Neural cell (in vitro differentiated cells): ENCODE measurements around the gene GFPT2. TPM values are rescaled to one million over a fixed set of nuclear protein-coding genes. Genes with fewer than 3 reads are reported as not detected.
A peak's percentile ranks its signal among the peaks of the same experiment; 100 is the strongest.

Experiments
- H2AFZ ChIP-seq: fragments of 200-600, 300-800 bp; sonication (generic), shearing (Covaris generic); 2 replicates; pipeline ENCODE4 v1.6.0; 2014; ENCODE audit warnings: low read depth, mild to moderate bottlenecking, antibody characterized with exemption, low read length, moderate library complexity
- H3F3A ChIP-seq: fragments of 200-600 bp; shearing (Covaris generic); 2 replicates; pipeline ENCODE4 v1.6.1; 2016; ENCODE audit warnings: mild to moderate bottlenecking, moderate library complexity, mixed read lengths, antibody characterized with exemption, low read length; ENCODE audit not compliant: insufficient read depth, poor library complexity, severe bottlenecking
- H3K27ac ChIP-seq: fragments of 200-600, 300-800 bp; sonication (generic), shearing (Covaris generic); 2 replicates; pipeline ENCODE4 v1.5.1; 2014; ENCODE audit warnings: mild to moderate bottlenecking, low read length, moderate library complexity
- H3K27me3 ChIP-seq: fragments of 300-800, 200-600 bp; sonication (generic), shearing (Covaris generic); 2 replicates; pipeline ENCODE4 v1.6.0; 2014; ENCODE audit warnings: mild to moderate bottlenecking, low read depth, low read length, moderate library complexity; ENCODE audit not compliant: insufficient read depth
- H3K36me3 ChIP-seq: fragments of 300-800, 200-600 bp; sonication (generic), shearing (Covaris generic); 2 replicates; pipeline ENCODE4 v1.5.1; 2014; ENCODE audit warnings: mild to moderate bottlenecking, antibody characterized with exemption, low read length, moderate library complexity; ENCODE audit not compliant: insufficient read depth
- H3K4me2 ChIP-seq: fragments of 300-800, 200-600 bp; sonication (generic), shearing (Covaris generic); 2 replicates; pipeline ENCODE4 v1.6.0; 2014; ENCODE audit warnings: mild to moderate bottlenecking, low read length
- H3K4me3 ChIP-seq: fragments of 300-800, 200-600 bp; sonication (generic), shearing (Covaris generic); 2 replicates; pipeline ENCODE4 v1.5.1; 2014; ENCODE audit warnings: mild to moderate bottlenecking, low read length, moderate library complexity
- H3K79me2 ChIP-seq: fragments of 200-600 bp; shearing (Covaris generic); replicated peaks from 2 replicates; pipeline ENCODE4 v1.6.0; 2014; ENCODE audit warnings: mild to moderate bottlenecking, low read length, moderate library complexity; ENCODE audit not compliant: insufficient read depth
- H3K9ac ChIP-seq: fragments of 300-800, 200-600 bp; sonication (generic), shearing (Covaris generic); 2 replicates; pipeline ENCODE4 v1.6.1; 2016; ENCODE audit warnings: mild to moderate bottlenecking, low read length, mixed read lengths
- H3K9me2 ChIP-seq: fragments of 200-600 bp; shearing (Covaris generic); 2 replicates; pipeline ENCODE4 v1.6.1; 2016; ENCODE audit warnings: mild to moderate bottlenecking, low read length, mixed read lengths; ENCODE audit not compliant: insufficient read depth
- H3K9me3 ChIP-seq: fragments of 200-600, 300-800 bp; sonication (generic), shearing (Covaris generic); 2 replicates; pipeline ENCODE4 v1.6.1; 2016; ENCODE audit warnings: mild to moderate bottlenecking, mixed run types, low read length, moderate library complexity, mixed read lengths
- H4K20me1 ChIP-seq: fragments of 200-600 bp; shearing (Covaris generic); 2 replicates; pipeline ENCODE4 v1.6.1; 2016; ENCODE audit warnings: mild to moderate bottlenecking, mixed run types; ENCODE audit not compliant: insufficient read depth
- EP300 ChIP-seq: fragments of 450-650 bp; conservative IDR thresholded peaks from 2 replicates; pipeline ENCODE4 v1.6.1; 2014; ENCODE audit warnings: antibody characterized with exemption, mild to moderate bottlenecking, moderate library complexity; ENCODE audit not compliant: poor library complexity, severe bottlenecking
- EZH2 ChIP-seq: fragments of 200-600, 300-800 bp; shearing (Covaris generic), sonication (generic); IDR thresholded peaks from 2 replicates; pipeline ENCODE4 v1.6.1; 2014; ENCODE audit warnings: antibody characterized with exemption, low read length, borderline replicate concordance, mild to moderate bottlenecking; ENCODE audit not compliant: insufficient read depth, poor library complexity, severe bottlenecking
- MXI1 ChIP-seq: fragments of 450-650 bp; conservative IDR thresholded peaks from 2 replicates; pipeline ENCODE4 v1.6.1; 2014; ENCODE audit warnings: antibody characterized with exemption, mild to moderate bottlenecking; ENCODE audit not compliant: poor library complexity, severe bottlenecking
- POLR2AphosphoS5 ChIP-seq: IDR thresholded peaks from 2 replicates; pipeline ENCODE4 v1.6.1; 2012
- RAD21 ChIP-seq: fragments of 450-650 bp; conservative IDR thresholded peaks from 2 replicates; pipeline ENCODE4 v1.6.1; 2014; ENCODE audit warnings: antibody characterized with exemption, mild to moderate bottlenecking, moderate library complexity
- SMC3 ChIP-seq: fragments of 450-650 bp; conservative IDR thresholded peaks from 2 replicates; pipeline ENCODE4 v1.6.1; 2014; ENCODE audit warnings: antibody characterized with exemption, mild to moderate bottlenecking, moderate library complexity; ENCODE audit not compliant: poor library complexity
- TAF1 ChIP-seq: IDR thresholded peaks from 2 replicates; pipeline ENCODE4 v1.6.1; 2012; ENCODE audit warnings: low read depth
- polyA plus RNA-seq: library from polyadenylated mRNA; depleted of rRNA; stranded (reverse); fragments of >200 nt; gene quantifications from 2 replicates; pipeline ENCODE4 v1.2.3, GENCODE V29; 2014
- TF ChIP-seq, protein P1 (sequence below): fragments of 450-650 bp; IDR thresholded peaks from 2 replicates; pipeline ENCODE4 v1.5.1; 2014; ENCODE audit warnings: antibody characterized with exemption, mild to moderate bottlenecking, moderate library complexity; ENCODE audit not compliant: poor library complexity, severe bottlenecking
- TF ChIP-seq, protein P2 (sequence below): IDR thresholded peaks from 2 replicates; pipeline ENCODE4 v1.6.1; 2012; ENCODE audit warnings: borderline replicate concordance

Gene GFPT2
- polyA plus RNA-seq, 1 donor from 2014 or later = 9.2 TPM

DNA sequence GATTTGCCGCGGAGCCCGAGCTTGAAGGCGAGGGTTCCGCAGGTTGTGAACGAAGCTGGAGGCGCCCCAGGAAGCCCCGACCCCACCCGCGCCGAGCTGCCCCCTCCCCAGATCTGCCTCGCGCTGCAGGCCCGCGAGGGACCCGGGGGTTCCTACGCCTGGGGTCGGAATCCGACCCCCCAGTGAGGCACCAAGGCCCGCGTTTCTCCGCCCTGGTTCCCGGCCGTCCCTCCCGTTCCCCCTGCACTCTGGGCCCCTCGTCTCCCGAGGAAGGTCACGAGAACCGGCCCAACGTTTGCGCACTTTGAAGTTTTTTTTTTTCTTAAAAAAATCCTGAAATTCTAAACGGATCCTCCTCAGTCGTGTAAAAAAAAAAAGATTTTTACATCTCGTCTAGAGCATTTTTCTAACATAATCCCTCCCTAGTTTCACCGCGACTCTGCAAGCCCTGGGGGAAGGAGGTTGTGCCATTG is 880 bp upstream of the GFPT2 start:
- H3K9me3 ChIP-seq = no peaks in the 10 kb centered on the region
- H3K79me2 ChIP-seq = no peaks in the 10 kb centered on the region
- H4K20me1 ChIP-seq = no peaks in the 10 kb centered on the region
- no peaks in the 10 kb centered on the region for H3F3A ChIP-seq
- TF ChIP-seq, protein P1, sequence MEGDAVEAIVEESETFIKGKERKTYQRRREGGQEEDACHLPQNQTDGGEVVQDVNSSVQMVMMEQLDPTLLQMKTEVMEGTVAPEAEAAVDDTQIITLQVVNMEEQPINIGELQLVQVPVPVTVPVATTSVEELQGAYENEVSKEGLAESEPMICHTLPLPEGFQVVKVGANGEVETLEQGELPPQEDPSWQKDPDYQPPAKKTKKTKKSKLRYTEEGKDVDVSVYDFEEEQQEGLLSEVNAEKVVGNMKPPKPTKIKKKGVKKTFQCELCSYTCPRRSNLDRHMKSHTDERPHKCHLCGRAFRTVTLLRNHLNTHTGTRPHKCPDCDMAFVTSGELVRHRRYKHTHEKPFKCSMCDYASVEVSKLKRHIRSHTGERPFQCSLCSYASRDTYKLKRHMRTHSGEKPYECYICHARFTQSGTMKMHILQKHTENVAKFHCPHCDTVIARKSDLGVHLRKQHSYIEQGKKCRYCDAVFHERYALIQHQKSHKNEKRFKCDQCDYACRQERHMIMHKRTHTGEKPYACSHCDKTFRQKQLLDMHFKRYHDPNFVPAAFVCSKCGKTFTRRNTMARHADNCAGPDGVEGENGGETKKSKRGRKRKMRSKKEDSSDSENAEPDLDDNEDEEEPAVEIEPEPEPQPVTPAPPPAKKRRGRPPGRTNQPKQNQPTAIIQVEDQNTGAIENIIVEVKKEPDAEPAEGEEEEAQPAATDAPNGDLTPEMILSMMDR = no peak
- TF ChIP-seq POLR2AphosphoS5 (no peak), TAF1 (no peak), MXI1 (no peak), SMC3 (no peak), EP300 (no peak), RAD21 (no peak), EZH2 (no peak)
- TF ChIP-seq, protein P2, sequence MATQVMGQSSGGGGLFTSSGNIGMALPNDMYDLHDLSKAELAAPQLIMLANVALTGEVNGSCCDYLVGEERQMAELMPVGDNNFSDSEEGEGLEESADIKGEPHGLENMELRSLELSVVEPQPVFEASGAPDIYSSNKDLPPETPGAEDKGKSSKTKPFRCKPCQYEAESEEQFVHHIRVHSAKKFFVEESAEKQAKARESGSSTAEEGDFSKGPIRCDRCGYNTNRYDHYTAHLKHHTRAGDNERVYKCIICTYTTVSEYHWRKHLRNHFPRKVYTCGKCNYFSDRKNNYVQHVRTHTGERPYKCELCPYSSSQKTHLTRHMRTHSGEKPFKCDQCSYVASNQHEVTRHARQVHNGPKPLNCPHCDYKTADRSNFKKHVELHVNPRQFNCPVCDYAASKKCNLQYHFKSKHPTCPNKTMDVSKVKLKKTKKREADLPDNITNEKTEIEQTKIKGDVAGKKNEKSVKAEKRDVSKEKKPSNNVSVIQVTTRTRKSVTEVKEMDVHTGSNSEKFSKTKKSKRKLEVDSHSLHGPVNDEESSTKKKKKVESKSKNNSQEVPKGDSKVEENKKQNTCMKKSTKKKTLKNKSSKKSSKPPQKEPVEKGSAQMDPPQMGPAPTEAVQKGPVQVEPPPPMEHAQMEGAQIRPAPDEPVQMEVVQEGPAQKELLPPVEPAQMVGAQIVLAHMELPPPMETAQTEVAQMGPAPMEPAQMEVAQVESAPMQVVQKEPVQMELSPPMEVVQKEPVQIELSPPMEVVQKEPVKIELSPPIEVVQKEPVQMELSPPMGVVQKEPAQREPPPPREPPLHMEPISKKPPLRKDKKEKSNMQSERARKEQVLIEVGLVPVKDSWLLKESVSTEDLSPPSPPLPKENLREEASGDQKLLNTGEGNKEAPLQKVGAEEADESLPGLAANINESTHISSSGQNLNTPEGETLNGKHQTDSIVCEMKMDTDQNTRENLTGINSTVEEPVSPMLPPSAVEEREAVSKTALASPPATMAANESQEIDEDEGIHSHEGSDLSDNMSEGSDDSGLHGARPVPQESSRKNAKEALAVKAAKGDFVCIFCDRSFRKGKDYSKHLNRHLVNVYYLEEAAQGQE = no peak
- H2AFZ ChIP-seq = no peak overlapping the region
- H3K36me3 ChIP-seq = no peaks in the 10 kb centered on the region
- peak overlapping the region; percentile 65 for H3K9ac ChIP-seq
- H3K9me2 ChIP-seq = no peaks in the 10 kb centered on the region
- H3K4me3 ChIP-seq = peak overlapping the region; percentile 93
- peaks cover 26% of the 10 kb centered on the region for H3K27me3 ChIP-seq
- no peak overlapping the region for H3K27ac ChIP-seq
- no peak overlapping the region for H3K4me2 ChIP-seq

DNA sequence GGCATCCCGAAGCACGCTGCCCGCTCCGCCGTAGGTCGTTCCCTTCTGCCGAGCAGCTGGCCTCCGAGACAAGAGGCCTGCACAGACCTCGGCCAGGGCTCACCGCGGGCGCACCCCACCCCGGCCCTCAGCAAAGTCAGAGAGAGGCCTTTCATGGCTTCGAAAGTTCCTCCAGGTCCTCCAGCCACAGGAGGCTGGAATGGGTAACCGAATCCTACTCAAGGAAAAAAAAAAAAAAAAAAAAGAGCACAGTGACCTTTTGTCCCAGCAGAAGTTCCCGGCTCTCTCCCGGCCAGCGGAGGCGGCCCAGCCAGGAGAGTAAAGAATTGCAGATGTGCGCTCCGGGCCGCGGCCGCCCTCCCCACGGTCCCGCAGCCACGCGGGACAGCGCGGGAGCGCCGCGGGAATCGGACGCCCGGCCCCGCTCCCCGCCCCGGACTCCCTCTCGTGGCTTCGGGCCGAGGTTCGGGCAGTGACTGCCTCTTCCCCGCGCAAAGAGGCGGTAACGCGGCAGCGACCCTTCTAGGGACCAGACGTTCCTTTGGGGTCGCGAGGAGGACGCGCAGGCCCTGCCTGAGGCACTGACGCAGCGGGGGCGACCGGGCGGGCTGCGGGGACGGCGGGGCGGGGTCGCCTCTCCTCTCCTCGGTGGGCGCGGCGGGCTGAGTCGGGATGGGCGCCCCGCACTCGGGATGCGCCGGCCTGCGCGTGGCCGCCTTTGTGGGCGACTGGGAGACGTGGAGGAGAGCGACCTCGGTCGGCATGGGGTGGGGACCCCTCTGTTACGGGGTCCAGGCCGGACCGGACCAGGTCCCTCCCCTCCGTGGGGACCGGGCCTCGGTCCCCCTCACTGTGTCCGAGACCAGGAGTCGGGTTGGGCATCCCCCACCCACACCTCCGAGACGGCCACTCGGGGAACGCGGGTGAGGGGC is 754 bp downstream of the GFPT2 start:
- Histone ChIP-seq H3F3A (no peaks in the 10 kb centered on the region), H3K9me2 (no peaks in the 10 kb centered on the region), H3K36me3 (no peaks in the 10 kb centered on the region), H3K9ac (peak overlapping the region; percentile 65), H4K20me1 (no peaks in the 10 kb centered on the region), H3K27me3 (peaks cover 26% of the 10 kb centered on the region), H3K79me2 (no peaks in the 10 kb centered on the region), H3K4me2 (no peak overlapping the region), H3K9me3 (no peaks in the 10 kb centered on the region), H3K4me3 (peak overlapping the region; percentile 93), H2AFZ (no peak overlapping the region), H3K27ac (no peak overlapping the region)
- TF ChIP-seq MXI1 = peak; percentile 13
- no peak for TF ChIP-seq RAD21
